Neural progenitor cell (in vitro differentiated cells): ENCODE measurements around the gene FBLN7. TPM values are rescaled to one million over a fixed set of nuclear protein-coding genes. Genes with fewer than 3 reads are reported as not detected.

Experiments
- DNase-seq: peaks from one replicate; pipeline ENCODE4 v3.0.0-alpha.2; 2016; ENCODE audit warnings: low spot score
- H2AFZ ChIP-seq: fragments of 200-600 bp; sonication (generic); replicated peaks from 2 replicates; pipeline ENCODE4 v1.6.1; 2016; ENCODE audit warnings: antibody characterized with exemption
- H3F3A ChIP-seq: fragments of 200-600 bp; sonication (generic); 2 replicates; pipeline ENCODE4 v1.6.1; 2016; ENCODE audit warnings: antibody characterized with exemption, low read depth
- H3K27ac ChIP-seq: fragments of 200-600 bp; sonication (generic); 2 replicates; pipeline ENCODE4 v1.5.1; 2016; ENCODE audit warnings: mild to moderate bottlenecking
- H3K27me3 ChIP-seq: fragments of 200-600 bp; sonication (generic); 2 replicates; pipeline ENCODE4 v1.6.1; 2016; ENCODE audit warnings: mild to moderate bottlenecking, moderate library complexity
- H3K36me3 ChIP-seq: fragments of 200-600 bp; sonication (generic); 2 replicates; pipeline ENCODE4 v1.5.1; 2016
- H3K4me1 ChIP-seq: fragments of 200-600 bp; sonication (generic); 2 replicates; pipeline ENCODE4 v1.6.1; 2016; ENCODE audit warnings: mixed run types
- H3K4me2 ChIP-seq: fragments of 200-600 bp; sonication (generic); 2 replicates; pipeline ENCODE4 v1.6.1; 2016
- H3K4me3 ChIP-seq: fragments of 200-600 bp; sonication (generic); 2 replicates; pipeline ENCODE4 v1.5.1; 2016
- H3K79me2 ChIP-seq: fragments of 200-600 bp; sonication (generic); 2 replicates; pipeline ENCODE4 v1.6.1; 2016; ENCODE audit warnings: low read depth
- H3K9ac ChIP-seq: fragments of 200-600 bp; sonication (generic); 2 replicates; pipeline ENCODE4 v1.6.1; 2016
- H3K9me3 ChIP-seq: fragments of 200-600 bp; sonication (generic); 2 replicates; pipeline ENCODE4 v1.5.1; 2016; ENCODE audit warnings: low read depth
- H4K20me1 ChIP-seq: fragments of 200-600 bp; sonication (generic); 2 replicates; pipeline ENCODE4 v1.6.1; 2016; ENCODE audit warnings: low read depth
- H3K27ac Mint-ChIP-seq: 3 replicates; pipeline ENCODE4 v1.8.0; 2021; ENCODE audit warnings: mixed read lengths
- H3K27me3 Mint-ChIP-seq: 2 replicates; pipeline ENCODE4 v1.8.0; 2022; ENCODE audit warnings: low read depth, mild to moderate bottlenecking, inconsistent platforms, moderate library complexity, mixed read lengths; ENCODE audit not compliant: insufficient read depth
- H3K36me3 Mint-ChIP-seq: 3 replicates; pipeline ENCODE4 v1.8.0; 2021; ENCODE audit warnings: mixed read lengths
- H3K4me1 Mint-ChIP-seq: 3 replicates; pipeline ENCODE4 v1.8.0; 2021; ENCODE audit warnings: mixed read lengths
- H3K4me3 Mint-ChIP-seq: 3 replicates; pipeline ENCODE4 v1.8.0; 2021; ENCODE audit warnings: mild to moderate bottlenecking, moderate library complexity, mixed read lengths
- H3K9me3 Mint-ChIP-seq: 3 replicates; pipeline ENCODE4 v1.8.0; 2020; ENCODE audit warnings: mixed read lengths
- CTCF ChIP-seq: fragments of 200-600 bp; sonication (generic); IDR thresholded peaks from 2 replicates; pipeline ENCODE4 v1.5.1; 2017; ENCODE audit warnings: antibody characterized with exemption, mild to moderate bottlenecking
- EZH2 ChIP-seq: fragments of 200-600 bp; sonication (generic); IDR thresholded peaks from 2 replicates; pipeline ENCODE4 v1.6.1; 2017; ENCODE audit warnings: antibody characterized with exemption, mild to moderate bottlenecking, moderate library complexity
- EZH2phosphoT487 ChIP-seq: fragments of 200-600 bp; sonication (generic); IDR thresholded peaks from 2 replicates; pipeline ENCODE4 v1.6.1; 2017; ENCODE audit warnings: antibody characterized with exemption
- total RNA-seq: library from RNA; depleted of rRNA; stranded (reverse); fragments of >200 nt; gene quantifications from 2 replicates; pipeline ENCODE4 v1.2.3, GENCODE V29; 2015; ENCODE audit warnings: low replicate concordance

Gene FBLN7
- total RNA-seq, 1 donor from 2014 or later, result 7.8 TPM

GRCh38 chr2:112229348-112229747 is 91.2 kb downstream of the FBLN7 start:
- no peak overlapping the region for H3K4me3 Mint-ChIP-seq
- no peak overlapping the region for H3K4me3 ChIP-seq
- no peaks in the 10 kb centered on the region for H3K9me3 Mint-ChIP-seq

GRCh38 chr2:112230371-112230770 is 92.2 kb downstream of the FBLN7 start:
- H3K27me3 Mint-ChIP-seq, result no peaks in the 10 kb centered on the region
- no peak overlapping the region for H3K4me3 Mint-ChIP-seq
- Histone ChIP-seq H3K4me2 (no peak overlapping the region), H3F3A (no peaks in the 10 kb centered on the region), H3K27me3 (no peaks in the 10 kb centered on the region), H2AFZ (no peak overlapping the region), H3K4me3 (no peak overlapping the region), H3K79me2 (no peaks in the 10 kb centered on the region), H3K9ac (no peak overlapping the region), H3K9me3 (no peaks in the 10 kb centered on the region), H3K36me3 (no peaks in the 10 kb centered on the region), H3K27ac (no peak overlapping the region), H3K4me1 (no peaks in the 10 kb centered on the region), H4K20me1 (no peaks in the 10 kb centered on the region)
- H3K9me3 Mint-ChIP-seq, result no peaks in the 10 kb centered on the region
- DNase-seq, result no peak
- H3K27ac Mint-ChIP-seq, result no peak overlapping the region
- H3K36me3 Mint-ChIP-seq, result peaks cover 12% of the 10 kb centered on the region
- TF ChIP-seq CTCF (no peak), EZH2 (no peak), EZH2phosphoT487 (no peak)
- no peaks in the 10 kb centered on the region for H3K4me1 Mint-ChIP-seq

More at GRCh38 chr2:112229348-112229747, 91.2 kb downstream of the FBLN7 start:
- no peaks in the 10 kb centered on the region for H3F3A ChIP-seq
- H3K4me2 ChIP-seq, result no peak overlapping the region
- no peaks in the 10 kb centered on the region for H3K79me2 ChIP-seq
- no peak overlapping the region for H3K9ac ChIP-seq
- H3K9me3 ChIP-seq, result no peaks in the 10 kb centered on the region
- DNase-seq, result no peak
- no peaks in the 10 kb centered on the region for H3K4me1 ChIP-seq
- H3K27ac ChIP-seq, result no peak overlapping the region
- no peak for TF ChIP-seq EZH2phosphoT487
- no peak for TF ChIP-seq EZH2
- TF ChIP-seq CTCF, result no peak
- no peaks in the 10 kb centered on the region for H4K20me1 ChIP-seq
- no peaks in the 10 kb centered on the region for H3K27me3 Mint-ChIP-seq
- no peak overlapping the region for H3K27ac Mint-ChIP-seq
- H3K4me1 Mint-ChIP-seq, result no peaks in the 10 kb centered on the region
- H2AFZ ChIP-seq, result no peak overlapping the region
- no peaks in the 10 kb centered on the region for H3K36me3 ChIP-seq
- no peaks in the 10 kb centered on the region for H3K27me3 ChIP-seq
- peaks cover 12% of the 10 kb centered on the region for H3K36me3 Mint-ChIP-seq

Other genes with a start within 250 kb of the FBLN7 start
- 4.6 and 6.1 TPM in 2 replicates for gene MERTK, start 239.8 kb upstream of the FBLN7 start, total RNA-seq
- gene TMEM87B, start 83.1 kb upstream of the FBLN7 start, total RNA-seq, result 16.0 and 34.4 TPM in 2 replicates
- gene ZC3H8, start 116.7 kb downstream of the FBLN7 start, total RNA-seq, result 14.2 and 20.3 TPM in 2 replicates
- 16.0 and 21.7 TPM in 2 replicates for gene ZC3H6, start 137.2 kb downstream of the FBLN7 start, total RNA-seq